Fibroblast of peridontal ligament (primary cell): Measurements from ENCODE around the gene PIH1D1.

Experiments
- DNase-seq: peaks from one replicate; pipeline ENCODE4 v3.0.0-alpha.2; 2010; ENCODE audit errors: extremely low read depth

The PIH1D1 gene

GRCh38 chr19:49434907-49435583, 16.6 kb downstream of the PIH1D1 start:
- no peak for DNase-seq

GRCh38 chr19:49433240-49433901, 18.2 kb downstream of the PIH1D1 start:
- DNase-seq: no peak

- no peak for DNase-seq
These were observed 19.2 kb downstream of the PIH1D1 start for GRCh38 chr19:49432141-49433073.

GRCh38 chr19:49431330-49431749, 20.3 kb downstream of the PIH1D1 start:
- DNase-seq: no peak

- no peak for DNase-seq
These were observed 20.8 kb downstream of the PIH1D1 start for GRCh38 chr19:49430678-49431329.

GRCh38 chr19:49430172-49430677, 21.4 kb downstream of the PIH1D1 start:
- DNase-seq: no peak

GRCh38 chr19:49428547-49429451, 22.8 kb downstream of the PIH1D1 start:
- DNase-seq: no peak

- no peak for DNase-seq
These were observed 23.6 kb downstream of the PIH1D1 start for GRCh38 chr19:49427855-49428546.

GRCh38 chr19:49427339-49427738, 24.3 kb downstream of the PIH1D1 start:
- DNase-seq: no peak

- no peak for DNase-seq
These were observed 25.6 kb downstream of the PIH1D1 start for GRCh38 chr19:49425922-49426592.

GRCh38 chr19:49425178-49425577, 26.4 kb downstream of the PIH1D1 start, which contains the start of gene GFY:
Gene GFY (plus strand): TSS chr19:49425388. CDS start chr19:49426431, 1,043 bp downstream.
- no peak for DNase-seq

- DNase-seq: no peak
These were observed 27.7 kb downstream of the PIH1D1 start for GRCh38 chr19:49423985-49424303.

GRCh38 chr19:49423071-49423984, 28.3 kb downstream of the PIH1D1 start, which contains the start of gene PTH2:
Gene PTH2 (minus strand): TSS chr19:49423441. CDS start chr19:49423339, 102 bp downstream.
- DNase-seq: no peak

GRCh38 chr19:49422407-49423070, 29.1 kb downstream of the PIH1D1 start:
- no peak for DNase-seq

- DNase-seq: no peak
These were observed 29.8 kb downstream of the PIH1D1 start for GRCh38 chr19:49421878-49422202.

- DNase-seq: peak; percentile 40
These were observed 30.4 kb downstream of the PIH1D1 start for GRCh38 chr19:49421039-49421877.

- no peak for DNase-seq
These were observed 31.4 kb downstream of the PIH1D1 start for GRCh38 chr19:49420227-49420626.
